Iris pigment epithelial cell (primary cell): ENCODE measurements around the gene NDC1.

Source experiments
- DNase-seq: peaks from one replicate; pipeline ENCODE4 v3.0.0-alpha.2; 2011; ENCODE audit warnings: low read depth

The NDC1 gene

DNA sequence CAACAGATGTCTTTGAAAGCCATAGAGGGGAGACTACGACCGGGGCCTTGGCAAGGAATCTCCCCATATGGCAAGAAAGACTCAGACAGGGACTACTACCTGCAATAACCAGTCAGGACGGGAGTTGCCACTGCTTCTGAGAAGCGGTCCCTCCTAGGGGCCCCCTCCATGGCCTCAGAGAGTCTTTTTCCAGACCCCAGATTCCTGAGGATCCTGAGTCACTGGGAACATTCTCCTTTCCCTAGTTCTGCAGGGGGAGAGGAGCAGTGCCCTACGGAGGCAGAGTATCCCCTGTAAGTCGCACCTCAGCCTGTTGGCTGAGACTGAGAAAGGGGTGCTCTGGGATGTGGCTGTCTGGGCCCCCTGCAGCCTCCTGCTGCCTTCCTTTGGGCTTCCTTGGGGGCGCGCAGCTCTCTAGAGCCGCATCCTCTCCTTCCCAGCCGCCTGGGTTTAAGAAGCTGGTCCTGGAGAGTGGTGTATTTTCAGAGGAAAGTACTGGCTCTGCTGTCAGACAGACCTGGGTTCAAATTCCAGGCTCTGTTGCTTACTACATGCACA, 107.0 kb downstream of the NDC1 start:
- DNase-seq: no peak

DNA sequence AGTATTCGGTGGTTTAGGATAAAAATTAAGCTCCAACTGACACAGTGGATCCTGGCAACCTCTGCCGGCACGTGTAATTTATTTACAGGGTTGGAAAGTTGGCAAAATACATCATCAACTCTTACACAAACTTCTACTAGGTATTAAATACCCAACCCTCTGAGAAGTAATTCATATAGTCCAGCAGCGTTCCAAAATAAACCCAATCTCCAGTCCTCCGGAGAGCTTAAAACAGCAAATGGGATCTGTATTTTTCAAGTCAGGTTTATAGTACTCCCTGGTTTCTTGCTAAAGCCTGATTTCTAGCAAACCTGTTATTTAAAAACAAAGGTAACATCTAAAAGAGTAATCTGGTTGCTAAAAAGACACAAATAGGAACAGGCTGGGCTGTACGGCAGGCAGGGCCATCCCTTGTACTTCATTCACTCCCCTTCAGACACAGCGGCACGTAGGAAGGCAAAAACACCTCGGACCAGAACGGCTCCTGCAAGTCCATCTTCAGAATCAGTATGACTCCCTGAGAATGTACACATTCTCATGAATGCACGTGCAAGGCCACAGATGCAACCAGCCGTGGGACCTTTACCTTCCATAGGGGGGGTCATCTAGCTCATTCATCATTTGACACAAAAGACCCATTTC, 107.8 kb downstream of the NDC1 start:
- DNase-seq: peak; percentile 28

DNA sequence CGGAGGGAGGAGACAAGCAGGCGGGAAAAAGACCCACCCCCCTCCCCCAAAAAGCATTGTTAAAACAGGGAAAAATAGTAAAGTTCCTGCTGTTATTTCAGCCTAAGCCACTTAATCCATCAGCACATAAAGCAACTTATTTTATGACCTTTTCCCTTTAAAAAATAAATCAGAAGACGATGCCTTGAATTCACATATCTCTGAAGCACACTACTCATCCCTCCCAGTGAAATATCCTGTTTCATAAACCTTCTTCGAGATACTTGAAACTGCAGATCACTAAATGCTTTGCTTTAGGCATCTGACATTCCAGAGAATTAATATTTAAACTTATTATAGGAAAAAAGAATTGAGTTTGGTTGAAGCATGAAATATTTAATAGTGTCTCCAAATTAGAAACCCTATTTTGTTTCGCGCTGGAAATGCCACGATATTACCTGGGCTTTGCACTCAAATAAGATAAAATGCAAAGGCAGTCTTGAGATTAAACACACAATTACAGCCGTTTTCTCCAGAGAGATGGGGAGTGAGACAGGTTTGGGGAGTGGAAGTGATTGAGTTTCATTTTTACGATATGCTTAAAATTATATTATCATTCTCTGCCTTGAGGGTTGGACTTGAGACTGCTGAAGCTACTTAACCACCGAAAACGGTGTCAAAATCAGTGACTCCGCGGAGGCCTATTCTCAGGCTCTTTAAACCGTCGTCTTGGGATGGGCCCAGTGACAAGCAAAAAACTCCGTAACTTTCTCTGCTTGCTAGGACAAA, 108.5 kb downstream of the NDC1 start:
- peak; percentile 58 for DNase-seq

DNA sequence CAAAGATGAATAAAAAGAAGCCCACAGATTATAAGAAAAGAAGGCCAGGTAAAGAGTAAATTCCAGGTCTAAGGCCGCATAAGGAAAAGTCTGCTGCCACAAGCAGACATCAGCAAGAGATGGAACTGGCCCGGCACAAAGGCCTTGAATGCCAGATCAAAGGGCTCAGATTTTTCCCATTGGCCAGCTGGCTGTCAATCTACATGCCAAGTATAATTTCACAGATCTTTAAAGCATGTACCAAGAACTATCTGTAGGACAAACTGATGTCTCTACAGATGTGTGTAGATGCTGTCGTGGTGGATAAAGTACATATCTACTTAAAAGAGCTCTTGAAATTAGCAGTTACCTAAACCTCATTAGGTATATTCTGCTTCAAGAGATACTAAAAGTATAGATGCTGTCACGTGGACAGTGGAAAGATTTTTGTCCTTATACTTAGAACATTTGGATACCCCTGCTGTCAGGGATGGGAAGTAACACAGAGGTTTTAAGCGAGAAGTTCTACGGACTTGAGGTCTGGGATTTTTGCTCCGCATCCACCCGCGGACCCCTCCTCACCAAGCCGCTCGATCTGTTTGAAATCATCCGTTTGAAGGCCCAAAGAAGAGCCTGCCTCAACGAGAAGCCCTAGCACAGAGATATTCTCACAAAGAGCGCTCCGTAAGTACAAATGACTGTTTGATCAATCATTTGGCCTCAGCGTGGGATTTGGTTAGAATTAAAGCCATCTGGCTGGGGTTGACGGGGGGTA, 109.2 kb downstream of the NDC1 start:
- peak; percentile 28 for DNase-seq

DNA sequence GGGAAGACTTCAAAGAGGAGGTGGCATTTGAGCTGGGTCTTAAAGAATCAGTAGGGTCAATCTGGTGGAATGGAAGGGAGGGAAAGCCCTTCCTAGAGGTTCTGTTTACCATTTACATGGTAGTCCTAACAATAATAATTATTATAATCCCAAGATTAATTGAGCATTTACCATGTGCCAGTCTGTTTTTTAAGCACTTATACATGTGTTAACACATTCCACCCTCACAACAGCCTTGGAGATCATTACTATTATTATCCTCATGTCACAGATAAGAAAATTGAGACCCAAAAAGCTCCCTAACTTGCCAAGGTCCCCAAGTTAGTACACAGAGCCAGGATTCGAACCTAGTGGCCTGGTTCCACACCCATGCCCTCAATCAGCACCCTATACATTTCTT, 109.9 kb downstream of the NDC1 start:
- no peak for DNase-seq

DNA sequence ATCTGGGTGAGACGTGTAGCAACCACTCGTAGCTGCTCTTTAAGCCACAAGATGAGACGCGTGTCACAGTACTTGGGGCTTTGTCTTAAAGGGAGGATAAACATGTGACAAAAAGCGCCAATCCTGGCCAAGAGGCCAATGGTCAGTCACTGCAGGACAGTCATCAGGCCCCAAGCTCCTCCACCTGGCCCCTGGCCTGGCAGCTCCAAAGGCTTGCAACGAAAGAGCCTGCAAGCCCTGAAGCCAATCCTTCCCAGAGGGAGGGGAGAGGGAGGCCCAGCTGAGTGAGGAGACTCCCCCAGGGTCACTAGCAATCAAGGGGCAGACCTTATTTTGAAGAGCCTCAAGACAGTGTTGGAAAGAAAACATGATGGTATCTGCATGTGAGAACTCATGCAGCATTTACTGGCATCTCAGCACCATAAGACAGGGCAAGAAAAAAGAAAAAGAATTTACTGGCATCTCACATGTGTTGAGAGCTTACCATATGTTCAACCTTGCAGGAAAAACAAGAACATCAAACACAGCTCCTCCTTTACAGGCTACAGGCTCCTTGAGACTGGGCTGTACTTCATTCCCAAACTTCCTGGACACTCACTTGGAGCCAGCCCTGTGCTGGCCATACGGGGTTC, 110.5 kb downstream of the NDC1 start:
- DNase-seq: no peak

DNA sequence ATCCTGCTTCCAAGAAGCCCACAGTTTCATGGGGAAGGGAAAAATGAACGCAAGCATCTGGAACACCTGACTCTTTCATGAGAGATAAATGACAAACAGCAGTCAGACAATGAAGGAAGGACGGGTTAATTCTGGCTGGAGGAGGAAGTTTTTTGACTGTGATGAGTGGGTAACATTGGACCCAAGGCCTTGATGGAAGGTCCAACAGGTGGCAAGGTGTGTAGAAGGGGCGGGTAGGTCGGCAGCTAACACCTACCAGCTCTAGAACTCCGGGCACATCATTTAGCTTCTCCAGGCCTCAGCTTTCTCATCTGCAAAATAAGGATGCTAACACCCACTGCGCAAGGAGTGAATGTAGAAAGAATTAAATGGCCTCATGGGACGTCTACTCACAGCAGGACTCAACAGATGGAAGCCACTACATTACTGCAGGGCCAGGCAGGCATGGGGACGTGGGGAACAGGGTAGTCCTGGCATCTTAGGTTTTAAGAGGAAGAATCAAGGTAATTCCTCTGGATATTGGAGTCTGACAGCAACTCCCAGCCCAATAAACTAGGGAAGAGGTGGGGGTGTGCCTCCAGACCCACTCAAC, 112.0 kb downstream of the NDC1 start:
- no peak for DNase-seq

DNA sequence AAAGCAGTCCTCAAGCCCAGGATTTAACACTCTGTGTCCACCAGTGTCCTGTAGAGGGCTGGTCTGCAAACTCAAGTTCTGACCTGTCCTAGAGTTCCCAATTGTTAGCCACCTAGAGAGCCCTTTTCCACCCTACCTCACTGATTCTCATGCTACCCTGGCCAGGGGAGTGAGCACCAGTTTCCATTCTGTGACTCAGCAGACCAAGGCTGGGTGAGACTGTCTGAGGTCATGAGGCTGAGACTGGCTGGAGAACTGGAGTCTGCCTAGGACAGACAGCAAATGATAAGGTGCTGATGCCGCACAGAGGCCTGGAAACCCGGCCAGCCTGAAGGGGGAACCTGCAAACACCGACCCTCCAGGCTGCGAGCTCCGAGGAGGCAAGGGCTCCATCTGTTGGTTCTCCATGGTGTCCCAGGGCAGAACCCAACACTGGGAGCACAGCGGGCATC, 112.8 kb downstream of the NDC1 start:
- peak; percentile 64 for DNase-seq

DNA sequence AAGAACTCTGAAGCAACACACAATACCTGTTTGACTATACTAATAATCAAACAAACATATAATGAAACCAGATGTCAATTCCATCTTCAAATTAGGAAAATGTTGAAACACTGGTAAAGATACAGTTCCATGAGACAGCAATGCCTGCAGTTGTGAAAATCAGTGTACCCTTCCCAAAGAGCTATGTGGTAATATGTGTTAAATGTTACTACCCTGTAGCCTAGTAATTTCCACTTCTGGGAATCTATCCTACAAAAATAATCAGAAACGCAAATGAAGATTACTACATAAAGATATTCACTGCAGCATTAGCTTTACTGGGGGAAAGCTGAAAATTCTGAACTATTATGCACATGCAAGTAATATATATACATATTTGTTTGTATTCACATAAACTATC, 116.1 kb downstream of the NDC1 start:
- no peak for DNase-seq

DNA sequence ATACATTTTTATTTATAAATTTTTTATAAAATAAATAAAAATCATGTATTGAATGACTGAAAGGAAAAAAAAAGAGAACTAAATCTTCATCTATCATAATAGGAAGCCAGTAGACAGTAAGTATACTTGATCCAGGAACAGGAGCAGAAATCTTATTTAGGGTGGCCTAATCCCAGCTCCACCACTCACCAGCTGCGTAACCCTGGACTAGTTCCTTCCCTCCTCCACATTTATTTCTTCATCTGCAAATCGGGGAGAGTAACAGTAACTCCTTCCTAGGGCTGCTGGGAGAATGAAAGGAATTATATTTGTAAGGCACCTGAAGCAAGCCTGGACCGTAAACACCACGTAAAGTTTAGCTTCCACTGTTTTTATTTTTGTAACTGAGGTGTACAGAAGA, 117.0 kb downstream of the NDC1 start:
- no peak for DNase-seq

DNA sequence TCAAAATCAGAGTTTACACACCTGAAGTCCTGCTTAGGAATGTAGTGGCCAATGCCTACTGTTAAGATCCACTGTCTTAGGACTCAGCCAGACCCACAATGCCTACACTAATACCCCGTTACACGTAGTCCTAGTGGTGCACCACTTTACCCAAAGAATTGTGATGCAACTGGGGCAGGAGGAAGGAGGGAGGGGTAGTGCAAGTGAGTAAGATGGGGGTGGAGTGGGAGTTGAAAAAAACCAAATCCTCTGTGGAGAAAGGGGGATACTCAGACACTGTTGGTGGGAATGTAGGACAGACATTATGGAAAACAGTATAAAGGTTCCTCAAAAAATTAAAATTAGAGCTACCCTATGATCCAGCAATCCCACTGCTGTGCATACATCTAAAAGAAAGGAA, 118.6 kb downstream of the NDC1 start:
- DNase-seq: no peak

DNA sequence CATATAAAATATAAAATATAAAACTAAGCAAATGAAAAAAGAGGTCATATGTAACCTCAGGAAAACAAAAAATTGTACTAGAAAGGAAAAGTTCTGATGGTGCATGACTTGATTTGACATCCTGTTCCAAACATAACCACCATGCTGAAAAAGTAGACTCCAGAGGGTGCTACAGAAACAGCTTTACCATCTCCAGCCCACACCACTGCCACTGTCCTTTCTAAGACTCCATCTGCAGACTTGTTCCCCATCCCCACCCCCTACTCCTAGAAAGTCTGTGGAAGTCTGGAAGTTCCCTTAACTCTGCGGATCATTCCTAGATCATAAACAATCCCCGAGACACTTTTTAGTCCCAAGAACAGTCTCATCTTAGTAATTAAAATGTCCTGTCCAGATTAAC, 119.7 kb downstream of the NDC1 start:
- no peak for DNase-seq

DNA sequence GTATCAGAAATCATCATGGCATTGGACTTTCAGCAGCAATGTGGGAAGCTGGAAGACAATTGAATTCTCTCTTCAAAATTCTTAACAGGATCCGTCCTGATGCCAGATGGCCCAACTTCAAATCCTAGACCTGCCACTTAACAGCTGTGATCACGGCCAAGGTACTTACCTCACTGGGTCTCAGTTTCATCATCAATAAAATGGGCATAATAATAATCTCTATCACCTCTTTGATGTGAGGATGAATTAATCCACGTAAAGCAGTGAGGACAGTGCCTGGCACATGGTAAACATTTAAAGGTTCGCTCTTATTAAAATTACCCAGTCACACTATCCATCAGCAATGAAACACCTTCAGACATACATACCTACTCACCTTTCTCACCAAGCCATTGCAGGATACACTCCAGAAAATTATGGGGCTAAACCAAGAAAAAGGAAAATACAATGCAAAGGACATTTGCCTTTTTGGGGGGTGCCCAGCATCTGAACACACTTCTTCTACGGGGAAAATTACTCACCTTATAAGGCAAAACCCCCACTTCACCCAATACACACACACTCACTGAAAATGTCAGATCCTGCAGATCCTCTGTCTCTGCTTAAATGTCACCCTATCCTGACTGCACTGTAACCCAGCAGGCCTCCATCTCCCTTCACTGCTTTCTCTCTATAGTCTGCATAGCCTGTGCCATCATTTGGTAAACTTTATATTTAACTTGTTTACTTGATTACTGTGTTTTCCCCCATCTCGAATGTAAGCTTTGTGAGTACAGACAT, 120.9 kb downstream of the NDC1 start:
- DNase-seq: no peak

DNA sequence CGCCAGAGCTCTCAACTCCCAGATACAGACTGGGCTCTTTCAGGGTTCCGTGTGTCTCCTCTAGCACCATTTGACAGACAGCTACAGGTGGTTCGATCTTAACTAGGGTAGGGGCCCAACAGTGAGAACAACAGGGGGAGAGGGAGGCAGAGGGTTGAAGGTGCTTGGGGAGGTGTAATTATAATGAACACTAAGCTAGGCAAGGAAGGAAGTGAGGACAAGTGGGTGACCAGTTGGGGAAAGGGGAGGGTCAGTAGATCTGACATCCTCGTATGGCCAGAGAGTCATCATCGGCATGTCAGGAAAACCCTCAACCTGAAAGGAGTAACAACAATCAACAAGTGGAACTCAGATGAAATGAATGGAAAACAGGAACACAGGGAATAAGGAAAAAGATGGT, 121.9 kb downstream of the NDC1 start:
- DNase-seq: no peak

DNA sequence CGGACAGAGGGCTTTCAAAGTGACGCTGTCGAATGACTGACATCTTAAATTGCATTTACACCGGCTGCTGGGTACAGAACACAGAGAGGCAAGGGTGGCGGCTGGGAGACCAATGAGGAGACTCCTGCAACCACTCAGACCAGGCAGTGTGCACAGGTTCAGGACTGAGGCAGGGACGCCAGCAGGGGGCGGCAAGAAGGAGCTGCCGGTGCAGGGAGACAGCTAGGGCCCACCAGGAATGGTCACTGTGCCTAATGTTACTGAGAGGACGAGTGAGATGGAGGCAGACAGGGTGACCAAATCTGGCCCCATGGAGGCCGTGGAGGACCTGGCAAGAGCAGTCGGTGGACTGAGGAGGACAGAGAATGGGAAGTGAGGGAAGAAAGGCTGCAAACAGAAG, 122.6 kb downstream of the NDC1 start:
- DNase-seq: peak; percentile 36
